Smooth muscle cell of trachea (primary cell): ENCODE measurements around the gene CISD2. TPM values are rescaled to one million over a fixed set of nuclear protein-coding genes. Genes with fewer than 3 reads are reported as not detected.

Experiments
- total RNA-seq: library from RNA; depleted of rRNA; stranded (reverse); fragments of >200 nt; gene quantifications from 2 replicates; pipeline ENCODE4 v1.2.1, GENCODE V29; 2014

The CISD2 gene, protein sequence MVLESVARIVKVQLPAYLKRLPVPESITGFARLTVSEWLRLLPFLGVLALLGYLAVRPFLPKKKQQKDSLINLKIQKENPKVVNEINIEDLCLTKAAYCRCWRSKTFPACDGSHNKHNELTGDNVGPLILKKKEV
- 20.5 and 26.8 TPM in 2 replicates for total RNA-seq

GRCh38 chr4:102868781-102869568 lies at the start of gene CISD2:
Gene CISD2, plus strand, starts transcription at chr4:102868992. Its CDS starts 93 bp downstream, at chr4:102869085.

GRCh38 chr4:102826890-102827673 lies 41.7 kb upstream of the CISD2 start, which contains the start of gene UBE2D3:
Gene UBE2D3, minus strand, starts transcription at chr4:102827551. Its CDS starts 1,043 bp downstream, at chr4:102826508.

Other genes with a start within 250 kb of the CISD2 start
- gene MANBA, start 108.0 kb upstream of the CISD2 start, total RNA-seq: 56.6 and 107 TPM in 2 replicates
- 343 and 454 TPM in 2 replicates for gene UBE2D3, start 41.4 kb upstream of the CISD2 start, total RNA-seq
- gene SLC9B1, start 150.7 kb downstream of the CISD2 start, total RNA-seq: 1.6 and 1.7 TPM in 2 replicates
- 14.1 and 15.2 TPM in 2 replicates for gene SLC9B2, start 207.8 kb downstream of the CISD2 start, total RNA-seq
- gene BDH2, start 230.8 kb downstream of the CISD2 start, total RNA-seq: 54.4 and 73.6 TPM in 2 replicates